RWPE2 (cell line): Measurements from ENCODE around the gene MIAT.

ENCODE experiments used
- ATAC-seq: fragments of 200-7000 bp; cut with Tn5 transposase; 3 replicates; pipeline ENCODE4 v1.9.1; 2021; ENCODE audit warnings: low read depth
- DNase-seq: peaks from one replicate; pipeline ENCODE4 v3.0.0-alpha.2; 2020; ENCODE audit warnings: low spot score
- H3K27ac ChIP-seq: fragments of 450-650 bp; 2 replicates; pipeline ENCODE4 v1.5.1; 2017; ENCODE audit warnings: mild to moderate bottlenecking; ENCODE audit not compliant: poor library complexity, severe bottlenecking
- H3K27me3 ChIP-seq: fragments of 250-450 bp; sonication (Bioruptor Pico); 2 replicates; pipeline ENCODE4 v1.5.1; 2021; ENCODE audit warnings: mild to moderate bottlenecking, moderate library complexity; ENCODE audit not compliant: insufficient read depth, poor library complexity, severe bottlenecking
- H3K36me3 ChIP-seq: fragments of 250-450 bp; sonication (Bioruptor Pico); 2 replicates; pipeline ENCODE4 v1.5.1; 2020; ENCODE audit warnings: low read depth, mild to moderate bottlenecking, moderate library complexity
- H3K4me1 ChIP-seq: fragments of 250-450 bp; sonication (Bioruptor Pico); 2 replicates; pipeline ENCODE4 v1.5.1; 2021; ENCODE audit warnings: mild to moderate bottlenecking, moderate library complexity; ENCODE audit not compliant: insufficient read depth, poor library complexity, severe bottlenecking
- H3K4me3 ChIP-seq: fragments of 250-450 bp; sonication (Bioruptor Pico); 2 replicates; pipeline ENCODE4 v1.5.1; 2021; ENCODE audit warnings: mild to moderate bottlenecking, moderate library complexity; ENCODE audit not compliant: severe bottlenecking
- H3K9me3 ChIP-seq: fragments of 250-450 bp; sonication (Bioruptor Pico); 2 replicates; pipeline ENCODE4 v1.5.1; 2021; ENCODE audit warnings: mild to moderate bottlenecking, moderate library complexity; ENCODE audit not compliant: severe bottlenecking
- CTCF ChIP-seq: fragments of 450-650 bp; IDR thresholded peaks from one replicate; pipeline ENCODE4 v1.5.1; 2017; ENCODE audit warnings: mild to moderate bottlenecking, moderate library complexity; ENCODE audit not compliant: poor library complexity, severe bottlenecking

Gene MIAT

DNA sequence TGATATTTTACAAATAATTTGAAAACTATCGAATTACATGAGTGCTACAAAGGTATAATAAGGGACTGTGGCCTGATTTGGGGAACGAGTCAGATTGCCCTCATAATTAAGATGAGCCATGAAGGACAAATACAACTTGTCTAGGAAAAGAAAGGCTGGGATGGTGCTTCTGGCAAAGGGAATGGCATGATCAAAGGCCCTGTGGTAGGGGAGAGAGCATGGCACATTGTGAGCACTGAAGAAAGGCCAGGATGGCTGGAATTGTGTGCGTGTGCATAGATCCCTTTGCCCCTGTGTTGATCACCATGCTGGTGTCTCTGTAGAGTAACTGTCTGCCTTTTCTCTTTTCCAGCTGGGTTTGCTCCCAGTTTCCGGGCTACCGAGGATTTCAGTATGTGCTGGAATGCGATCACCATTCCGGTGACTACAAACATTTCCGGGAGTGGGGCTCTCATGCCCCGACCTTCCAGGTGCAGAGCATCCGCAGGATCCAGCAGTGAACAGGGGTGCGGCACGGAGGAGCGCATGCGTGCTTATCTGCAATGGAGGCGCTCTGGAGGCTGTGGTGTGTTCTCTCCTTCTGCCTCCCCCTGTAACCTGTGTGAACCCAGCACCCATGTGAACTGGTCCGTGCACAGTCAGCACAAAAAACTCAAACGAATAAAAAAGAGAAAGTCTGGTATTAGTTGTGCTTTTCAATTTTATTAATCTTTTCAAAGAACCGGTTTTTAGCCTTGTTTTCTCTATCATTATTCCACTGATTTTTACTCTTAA is 27.2 kb upstream of the MIAT start:
- no peak for ATAC-seq
- Histone ChIP-seq H3K27me3 (no peaks in the 10 kb centered on the region), H3K9me3 (no peaks in the 10 kb centered on the region), H3K36me3 (no peaks in the 10 kb centered on the region), H3K4me3 (no peak overlapping the region), H3K4me1 (no peaks in the 10 kb centered on the region), H3K27ac (no peak overlapping the region)
- no peak for DNase-seq
- no peak for TF ChIP-seq CTCF

- Histone ChIP-seq H3K27me3 (no peaks in the 10 kb centered on the region), H3K9me3 (no peaks in the 10 kb centered on the region), H3K36me3 (no peaks in the 10 kb centered on the region), H3K27ac (no peak overlapping the region), H3K4me1 (no peaks in the 10 kb centered on the region), H3K4me3 (no peak overlapping the region)
- ATAC-seq: no peak
- TF ChIP-seq CTCF: no peak
- DNase-seq: no peak
Measured at GRCh38 chr22:26631282-26631681, 26.1 kb upstream of the MIAT start.

DNA sequence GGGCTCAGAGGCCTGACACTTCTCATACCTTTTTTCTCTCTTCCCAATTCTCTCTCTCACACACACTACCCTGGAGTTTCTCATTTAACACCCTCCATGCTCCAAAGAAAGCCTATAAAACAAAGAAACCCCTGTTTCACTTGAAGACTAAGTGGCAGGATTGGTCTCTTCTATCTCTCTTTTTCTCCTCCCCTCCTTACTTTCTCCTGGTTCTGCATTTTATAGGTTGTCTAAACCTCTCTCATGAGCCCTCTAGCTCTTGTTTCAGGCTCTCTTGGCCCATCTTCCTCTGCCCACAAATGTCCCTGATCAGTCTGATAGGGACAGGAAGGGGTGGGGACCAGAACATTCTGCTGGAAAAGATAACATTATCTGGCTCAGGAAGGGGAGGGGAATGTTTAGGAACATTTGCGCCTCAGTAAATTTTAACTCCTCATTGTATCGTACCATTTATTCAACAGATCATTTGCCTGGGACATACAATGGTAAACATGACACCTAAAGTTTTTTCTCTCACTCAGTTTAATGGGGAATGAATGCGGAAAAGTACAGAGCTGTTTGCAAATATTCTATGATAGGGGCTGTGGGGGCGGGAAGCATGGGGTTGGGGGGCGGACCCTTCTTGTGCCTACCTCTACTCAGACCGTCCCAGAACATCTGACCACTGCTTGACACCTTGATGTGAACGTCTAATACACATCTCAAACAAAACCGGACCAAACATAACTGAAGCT is 24.8 kb upstream of the MIAT start:
- Histone ChIP-seq H3K4me3 (no peak overlapping the region), H3K4me1 (no peaks in the 10 kb centered on the region), H3K27ac (no peak overlapping the region), H3K36me3 (no peaks in the 10 kb centered on the region), H3K9me3 (no peaks in the 10 kb centered on the region), H3K27me3 (no peaks in the 10 kb centered on the region)
- ATAC-seq: no peak
- no peak for DNase-seq
- TF ChIP-seq CTCF: no peak

- no peak for DNase-seq
- no peak overlapping the region for H3K27ac ChIP-seq
- no peaks in the 10 kb centered on the region for H3K36me3 ChIP-seq
- TF ChIP-seq CTCF: no peak
- H3K9me3 ChIP-seq: no peaks in the 10 kb centered on the region
- H3K27me3 ChIP-seq: no peaks in the 10 kb centered on the region
- ATAC-seq: no peak
- H3K4me3 ChIP-seq: no peak overlapping the region
- no peaks in the 10 kb centered on the region for H3K4me1 ChIP-seq
Measured at GRCh38 chr22:26634189-26634588, 23.2 kb upstream of the MIAT start.

GRCh38 chr22:26635117-26635516 is 22.3 kb upstream of the MIAT start:
- Histone ChIP-seq H3K36me3 (no peaks in the 10 kb centered on the region), H3K9me3 (no peaks in the 10 kb centered on the region), H3K27me3 (no peaks in the 10 kb centered on the region), H3K4me1 (no peaks in the 10 kb centered on the region), H3K27ac (no peak overlapping the region), H3K4me3 (no peak overlapping the region)
- ATAC-seq: no peak
- TF ChIP-seq CTCF: no peak
- DNase-seq: no peak
